ENCODE measurements around the gene ALS2CL.
"Not testable (repeated sequence)": the region's sequence is repeated elsewhere in the genome, so short reads cannot be mapped to it uniquely, and the experiment has no call there.

Gene ALS2CL

GRCh38 chr3:46693038-46693891 is at the start of gene ALS2CL:
Gene ALS2CL, minus strand, starts transcription at chr3:46693679. Its CDS starts 4,239 bp downstream, at chr3:46689440.
- DNase-seq (ENCODE audit: low read depth): peak; percentile 5

GRCh38 chr3:46742992-46743585 is 49.6 kb upstream of the ALS2CL start:
- DNase-seq (ENCODE audit: low read depth): no peak

- not testable (repeated sequence) for DNase-seq (ENCODE audit: low read depth)
Observed at GRCh38 chr3:46739565-46739964, 46.1 kb upstream of the ALS2CL start.

GRCh38 chr3:46737329-46737731 is 43.9 kb upstream of the ALS2CL start:
- no peak for DNase-seq (ENCODE audit: low read depth)

- no peak for DNase-seq (ENCODE audit: low read depth)
Observed at GRCh38 chr3:46736006-46736872, 42.8 kb upstream of the ALS2CL start.

GRCh38 chr3:46734773-46735172 is 41.3 kb upstream of the ALS2CL start:
- no peak for DNase-seq (ENCODE audit: low read depth)

GRCh38 chr3:46733026-46733800 is 39.7 kb upstream of the ALS2CL start:
- no peak for DNase-seq (ENCODE audit: low read depth)

- no peak for DNase-seq (ENCODE audit: low read depth)
Observed at GRCh38 chr3:46731795-46732194, 38.3 kb upstream of the ALS2CL start.

GRCh38 chr3:46730819-46731218 is 37.3 kb upstream of the ALS2CL start:
- DNase-seq (ENCODE audit: low read depth): no peak

- no peak for DNase-seq (ENCODE audit: low read depth)
Observed at GRCh38 chr3:46729038-46729437, 35.6 kb upstream of the ALS2CL start.

- DNase-seq (ENCODE audit: low read depth): no peak
Observed at GRCh38 chr3:46725621-46726314, 32.3 kb upstream of the ALS2CL start.

GRCh38 chr3:46724424-46724823 is 30.9 kb upstream of the ALS2CL start:
- no peak for DNase-seq (ENCODE audit: low read depth)

GRCh38 chr3:46722443-46722842 is 29.0 kb upstream of the ALS2CL start:
- DNase-seq (ENCODE audit: low read depth): no peak

- DNase-seq (ENCODE audit: low read depth): no peak
Observed at GRCh38 chr3:46721009-46721408, 27.5 kb upstream of the ALS2CL start.

- no peak for DNase-seq (ENCODE audit: low read depth)
Observed at GRCh38 chr3:46719735-46720271, 26.3 kb upstream of the ALS2CL start.

GRCh38 chr3:46719044-46719565 is 25.6 kb upstream of the ALS2CL start:
- no peak for DNase-seq (ENCODE audit: low read depth)

- DNase-seq (ENCODE audit: low read depth): no peak
Observed at GRCh38 chr3:46717447-46718231, 24.2 kb upstream of the ALS2CL start, which contains the start of gene PRSS50. Gene PRSS50, minus strand, starts transcription at chr3:46717869. Its CDS starts 45 bp downstream, at chr3:46717824.

GRCh38 chr3:46716461-46717441 is 23.3 kb upstream of the ALS2CL start:
- no peak for DNase-seq (ENCODE audit: low read depth)
